ENCODE results near the gene ASTL.
"Not testable (repeated sequence)": the region's sequence is repeated elsewhere in the genome, so short reads cannot be mapped to it uniquely, and the experiment has no call there.

Gene ASTL

DNA sequence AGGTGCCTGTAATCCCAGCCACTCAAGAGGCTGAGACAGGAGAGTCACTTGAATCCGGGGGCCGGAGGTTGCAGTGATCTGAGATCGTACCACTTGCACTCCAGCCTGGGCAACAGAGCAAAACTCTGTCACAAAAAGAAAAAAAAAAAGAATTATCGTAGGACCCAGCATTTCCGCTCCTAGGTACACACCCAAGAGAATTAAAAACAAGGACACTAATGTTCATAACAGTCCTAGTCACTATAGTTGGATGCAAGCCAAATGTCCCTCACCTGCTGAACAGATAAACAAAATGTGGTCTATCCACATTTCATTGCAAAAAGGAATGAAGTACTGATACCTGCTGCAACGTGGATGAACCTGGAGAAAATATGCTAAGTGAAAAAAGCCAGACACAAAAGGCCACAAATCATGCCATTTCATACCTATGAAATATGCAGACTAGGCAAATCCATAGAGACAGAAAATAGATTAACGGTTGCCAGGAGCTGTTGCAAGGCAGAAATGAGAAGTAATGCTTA lies 43.1 kb downstream of the ASTL start:
- DNase-seq: no peak

DNA sequence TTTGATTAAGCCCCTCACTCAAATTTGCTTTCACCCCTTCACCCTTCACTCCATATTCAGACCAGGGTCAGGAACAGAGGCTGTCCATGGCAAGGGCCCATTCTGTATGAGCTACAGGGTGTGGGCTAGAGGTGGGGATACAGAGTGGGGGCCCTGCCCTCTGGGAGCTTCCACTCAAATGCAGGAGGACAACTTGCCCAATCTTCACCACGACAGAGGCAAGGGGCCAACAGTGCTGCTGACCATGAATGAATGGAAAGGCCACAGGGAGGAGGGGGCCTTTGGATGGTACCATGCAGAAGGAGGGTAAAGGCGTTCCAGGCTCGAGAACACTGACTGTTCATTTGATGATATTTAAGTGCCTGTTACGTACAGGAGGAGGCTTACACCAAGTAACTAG lies 44.8 kb downstream of the ASTL start:
- DNase-seq: no peak

DNA sequence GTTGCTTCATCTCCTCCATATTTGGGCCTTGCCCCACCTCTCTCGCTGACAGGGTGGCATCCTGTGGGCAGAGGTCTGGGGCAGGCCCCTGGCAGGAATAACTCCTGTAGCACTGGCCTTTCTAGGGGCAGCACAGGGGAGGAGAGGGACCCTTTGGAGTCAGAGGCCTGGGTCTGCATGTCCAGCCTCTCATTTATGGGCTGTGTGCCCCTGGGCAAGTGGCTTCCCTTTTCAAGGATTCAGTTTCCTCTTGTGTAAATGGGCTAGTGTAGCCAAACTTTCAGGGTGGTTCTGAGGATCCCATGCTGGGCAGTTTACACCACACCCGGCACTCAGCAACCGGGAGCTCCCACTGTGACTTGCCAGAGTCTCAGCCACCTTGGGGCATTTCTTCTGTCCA lies 45.4 kb downstream of the ASTL start:
- no peak for DNase-seq

DNA sequence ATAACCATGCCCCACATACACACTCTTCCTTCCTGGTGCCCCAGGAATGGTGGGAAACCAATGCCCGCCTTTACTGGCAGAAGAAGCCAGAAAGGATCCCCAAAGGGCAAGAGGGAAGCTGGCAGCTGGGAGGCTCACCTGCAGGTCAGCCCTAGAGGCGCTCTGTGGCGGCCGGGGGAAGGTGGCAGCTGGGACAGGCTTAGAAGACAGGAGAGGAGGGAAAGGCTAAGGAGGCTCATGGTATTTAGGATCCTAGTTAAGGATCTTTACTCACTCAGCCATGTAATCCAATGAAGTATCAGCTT lies 45.8 kb downstream of the ASTL start:
- DNase-seq: no peak

DNA sequence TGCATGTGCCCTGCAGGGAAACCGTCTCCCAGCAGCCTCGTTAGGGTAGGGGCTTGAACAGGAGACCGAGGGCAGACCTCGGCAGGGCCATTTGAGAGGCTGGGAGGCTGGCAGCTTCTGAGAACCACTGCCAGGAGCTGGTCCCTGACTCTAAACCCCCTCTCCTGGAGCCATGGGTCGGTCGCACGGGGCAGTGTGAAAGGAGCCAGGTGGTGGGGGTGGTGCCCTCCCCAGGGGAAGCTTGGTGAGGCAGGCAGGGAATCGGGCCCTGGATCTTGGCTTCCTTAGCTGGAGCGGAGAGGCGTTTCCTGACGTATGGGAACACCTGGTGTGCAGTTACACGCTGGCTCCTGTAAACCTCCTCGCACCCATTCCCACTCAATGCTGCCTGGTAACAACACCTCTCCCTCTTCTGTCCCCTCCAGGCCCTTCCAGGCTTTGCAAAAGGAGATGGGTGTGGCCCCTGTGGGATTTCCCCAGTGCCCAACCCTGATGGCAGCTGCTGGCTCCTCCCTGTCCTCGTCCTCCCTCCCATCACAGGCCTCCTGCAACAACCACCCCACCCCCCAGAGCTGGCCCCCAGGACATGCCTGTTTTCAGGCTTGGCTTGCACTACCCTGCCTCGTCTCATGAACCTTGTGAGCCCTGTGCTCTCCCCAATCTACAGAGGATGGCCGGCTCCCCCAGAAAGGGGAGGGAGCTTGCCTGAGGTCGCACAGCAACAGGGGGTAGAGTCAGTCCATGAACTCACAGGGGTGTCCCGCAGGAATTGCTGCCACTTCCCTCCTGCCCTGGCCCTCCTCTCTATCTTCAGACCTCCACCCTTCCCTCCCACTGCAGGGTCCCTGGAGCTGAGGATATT lies 46.4 kb downstream of the ASTL start:
- no peak for DNase-seq

DNA sequence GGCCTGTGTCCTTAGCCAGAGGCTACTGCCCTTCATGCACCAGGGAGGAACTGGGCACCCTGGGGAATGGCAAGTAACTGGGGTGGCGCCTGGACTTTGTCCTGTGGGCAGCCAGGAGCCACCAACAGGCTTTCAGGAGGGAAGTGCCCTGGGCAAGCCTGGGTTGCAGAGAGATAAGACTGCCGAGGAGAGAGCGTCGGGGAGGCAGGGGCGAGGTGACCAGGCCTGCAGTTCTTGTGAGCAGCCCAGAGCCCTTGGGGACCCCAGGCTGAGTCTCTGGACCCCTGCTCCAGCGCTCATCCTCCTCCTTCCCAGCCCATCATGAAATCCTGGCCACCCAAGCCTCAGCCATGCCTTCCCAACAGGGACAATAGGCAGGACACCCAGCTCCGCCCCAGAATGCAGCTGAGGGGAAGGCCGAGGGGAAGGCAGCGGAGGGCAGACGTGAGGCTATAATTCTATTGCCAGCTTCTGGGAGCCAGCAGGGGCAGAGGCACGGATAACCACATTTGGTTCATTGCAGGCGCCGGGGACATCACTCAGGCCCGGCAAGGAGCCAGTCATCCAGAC lies 47.1 kb downstream of the ASTL start:
- no peak for DNase-seq

DNA sequence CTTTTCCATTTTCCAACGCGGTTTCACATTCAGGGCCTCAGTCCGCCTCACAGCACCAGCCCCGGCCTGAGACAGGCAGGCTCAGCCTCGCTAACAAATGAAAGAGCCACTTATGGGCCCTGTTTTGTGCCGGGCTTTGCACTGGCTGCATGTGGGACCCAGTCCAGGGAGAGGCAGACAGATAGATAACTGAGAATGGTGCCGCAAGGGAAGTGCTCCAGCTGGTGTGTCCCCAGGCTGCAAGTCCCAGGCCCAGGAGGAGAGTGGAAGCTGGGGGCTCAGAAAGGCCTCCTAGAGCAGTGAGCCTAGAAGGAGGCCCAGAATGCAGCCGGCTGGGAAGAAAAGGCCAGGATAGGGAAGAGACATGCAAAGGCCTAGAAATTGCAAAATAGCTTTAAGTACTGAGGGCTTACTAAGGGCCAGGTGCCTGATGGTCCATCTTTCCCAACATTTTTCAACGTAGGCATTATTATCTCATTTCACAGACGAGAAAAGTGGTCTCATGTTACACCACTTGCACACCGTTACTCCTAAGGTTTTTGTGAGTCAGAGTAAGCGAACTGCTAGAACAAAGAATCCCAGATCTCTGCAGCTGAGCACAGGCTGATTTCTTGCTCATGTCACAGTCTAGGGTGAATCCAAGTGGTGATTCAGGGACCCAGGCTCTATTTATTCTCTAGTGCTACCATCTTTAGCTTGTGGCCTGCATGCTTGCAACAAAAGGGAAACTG lies 47.9 kb downstream of the ASTL start:
- DNase-seq: no peak

DNA sequence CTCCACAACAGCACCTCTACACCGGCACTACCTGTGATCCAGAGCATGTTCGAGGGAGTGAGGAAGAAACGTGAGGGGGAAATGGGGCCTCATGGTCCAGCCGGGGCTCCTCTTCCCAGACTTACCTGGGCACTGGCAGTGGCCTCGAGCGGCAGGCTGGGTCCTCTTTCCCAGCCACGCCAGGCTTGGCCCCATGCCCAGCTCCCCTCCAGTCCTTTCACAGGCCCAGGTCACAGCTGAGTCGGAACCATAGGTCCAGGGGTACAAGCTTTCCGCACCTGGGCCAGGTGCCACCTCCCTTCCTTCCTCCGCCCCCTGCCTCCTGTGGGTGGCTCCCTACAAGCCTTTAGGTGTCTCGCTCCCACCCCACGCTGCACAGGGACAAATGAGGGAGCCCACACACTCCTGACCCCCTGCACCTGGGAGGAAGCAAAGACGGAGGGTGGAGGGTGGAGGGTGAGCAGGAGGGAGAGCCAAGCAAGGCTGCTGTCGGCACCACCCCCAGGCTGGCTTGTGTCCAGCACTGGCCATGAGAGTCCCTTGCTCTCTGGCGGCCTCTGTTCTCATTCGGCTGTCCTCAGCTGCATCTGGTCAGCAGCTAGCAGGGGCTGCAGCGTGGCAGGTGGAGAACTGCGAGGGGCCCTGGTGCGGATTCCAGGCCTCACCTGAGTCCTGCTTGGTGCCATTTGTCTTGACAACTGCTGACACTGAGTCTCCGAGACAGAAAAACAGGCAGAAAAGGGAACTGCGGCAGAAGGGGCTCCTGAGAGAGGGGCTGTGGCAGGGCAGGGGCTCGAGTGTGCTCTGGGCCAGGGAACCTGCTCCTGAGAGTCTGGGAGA lies 48.7 kb downstream of the ASTL start:
- DNase-seq: no peak

DNA sequence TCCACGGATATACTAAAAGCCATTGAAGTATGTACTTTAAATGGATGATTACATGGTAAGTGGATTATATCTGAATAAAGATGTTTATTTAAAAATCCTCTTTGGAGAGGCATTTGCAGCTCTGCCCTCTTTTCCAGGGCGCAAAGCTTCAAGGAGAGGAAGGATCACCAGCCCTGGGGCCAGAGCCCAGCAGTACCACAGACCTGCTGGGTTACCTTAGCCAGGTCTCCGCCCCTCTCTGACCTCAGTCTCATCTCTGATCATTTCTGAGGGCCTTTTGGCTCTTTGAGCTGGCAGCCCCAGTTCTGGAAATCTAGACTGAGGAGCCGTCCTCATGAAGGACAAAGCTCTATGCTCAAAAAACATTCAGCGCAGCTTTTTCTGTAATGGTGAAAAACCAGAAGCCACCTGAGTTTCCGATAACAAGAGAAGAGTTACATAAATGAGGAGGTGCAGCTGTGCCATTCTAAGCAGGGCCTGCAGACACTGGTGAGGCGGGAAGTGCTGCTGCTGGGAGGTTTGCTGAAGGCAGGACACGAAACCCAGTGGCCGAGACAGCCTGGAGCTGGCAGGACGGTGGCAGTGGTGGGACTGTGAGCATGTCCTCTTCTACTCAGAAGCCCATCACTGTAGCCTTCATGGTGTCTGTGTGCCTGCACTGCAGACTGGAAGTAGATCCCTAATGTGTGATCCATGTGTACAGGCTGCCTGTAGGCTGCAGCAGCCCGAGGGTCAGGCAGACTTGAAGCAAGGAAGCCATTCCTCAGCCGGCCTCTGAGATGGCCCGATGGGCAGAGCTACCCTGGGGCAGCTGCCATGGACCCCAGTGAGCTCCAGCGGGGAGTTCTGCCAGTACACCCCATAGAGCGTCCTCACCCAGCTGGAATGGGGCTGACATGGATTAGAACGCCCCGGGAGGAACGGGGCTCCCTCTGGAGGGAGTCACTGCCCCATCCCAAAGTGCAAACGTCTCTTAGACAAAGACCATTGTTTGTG lies 49.7 kb downstream of the ASTL start:
- no peak for DNase-seq

DNA sequence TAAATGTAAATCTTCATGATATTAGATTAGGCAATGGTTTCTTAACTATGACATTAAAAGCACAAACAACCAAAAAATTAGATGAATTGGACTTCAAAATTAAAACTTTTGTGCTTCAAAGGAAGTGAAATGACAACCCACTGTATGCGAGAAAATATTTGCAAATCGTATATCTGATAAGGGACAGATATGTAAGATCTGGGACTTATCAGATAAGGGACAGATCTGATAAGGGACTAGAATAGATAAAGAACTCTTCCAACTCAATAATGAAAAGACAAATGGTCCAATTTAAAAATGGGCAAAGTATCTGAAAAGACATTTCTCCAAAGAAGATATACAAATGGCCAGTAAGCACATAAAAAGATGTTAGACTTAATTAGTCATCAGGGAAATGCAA lies 51.2 kb downstream of the ASTL start:
- no peak for DNase-seq

DNA sequence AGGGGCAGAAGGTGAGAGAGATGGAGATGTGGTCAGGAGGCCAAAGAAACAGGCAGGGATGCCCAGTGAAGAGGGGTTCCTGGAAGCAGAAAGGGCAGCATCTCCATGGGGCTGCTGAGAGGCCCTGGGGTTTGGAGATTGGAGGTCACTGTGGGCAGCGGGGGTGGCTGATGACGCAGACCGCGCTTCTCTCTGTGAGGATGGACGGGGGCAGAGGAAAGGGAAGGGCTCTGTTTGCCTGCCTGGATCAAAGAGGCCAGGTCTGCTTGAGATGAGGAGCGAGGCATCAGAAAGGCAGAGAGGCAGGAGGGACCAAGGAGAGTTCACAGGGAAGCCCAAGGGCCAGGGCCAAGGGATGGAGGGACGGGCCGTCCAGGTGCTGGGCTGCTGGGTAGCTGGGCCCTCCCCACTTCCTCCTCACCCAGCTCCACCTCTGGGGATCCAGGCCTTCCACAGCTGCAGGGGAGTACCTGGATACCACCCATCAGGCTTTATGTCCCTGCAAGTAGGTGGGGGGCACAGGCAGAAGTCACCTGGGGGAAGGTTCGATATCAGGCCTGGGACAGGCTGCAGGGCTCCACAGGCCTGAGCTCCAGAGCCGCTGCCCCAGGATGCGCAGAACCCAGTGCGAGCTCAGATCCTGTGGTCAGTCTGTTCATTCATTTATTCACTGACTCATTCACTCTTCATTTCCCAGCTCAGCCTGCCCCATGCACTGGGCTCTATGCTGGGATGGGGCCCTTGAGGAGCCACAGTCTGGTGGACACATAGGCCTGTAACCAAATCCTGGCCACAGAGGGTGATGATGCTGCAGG lies 52.6 kb downstream of the ASTL start:
- no peak for DNase-seq

DNA sequence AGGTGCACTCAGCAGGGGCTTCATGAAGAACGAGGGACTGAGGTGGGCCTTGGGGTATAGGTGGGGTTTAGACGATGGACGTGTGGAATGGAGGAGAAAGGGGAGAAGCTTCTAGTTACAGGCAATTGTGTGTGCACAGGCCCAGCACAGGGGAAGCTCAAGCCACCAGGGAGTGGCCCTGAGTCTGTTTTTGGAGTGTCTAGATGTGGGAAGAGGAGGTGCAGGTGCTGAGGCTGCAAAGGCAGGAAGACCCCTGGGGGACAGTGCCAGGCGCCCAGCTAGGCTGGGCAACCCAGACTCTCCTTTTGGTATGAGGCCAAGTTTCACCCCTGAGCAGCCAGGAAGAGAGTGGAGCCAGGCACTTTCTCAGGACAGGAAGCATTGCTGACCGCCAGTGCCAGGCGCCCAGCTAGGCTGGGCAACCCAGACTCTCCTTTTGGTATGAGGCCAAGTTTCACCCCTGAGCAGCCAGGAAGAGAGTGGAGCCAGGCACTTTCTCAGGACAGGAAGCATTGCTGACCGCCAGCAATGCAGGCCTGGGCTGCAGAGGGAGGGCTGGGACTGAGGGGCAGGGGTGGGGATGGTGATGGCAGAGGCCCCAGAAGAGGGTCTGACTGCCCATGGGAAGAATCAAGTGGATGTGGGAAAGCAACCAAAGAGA lies 53.3 kb downstream of the ASTL start:
- not testable (repeated sequence) for DNase-seq

DNA sequence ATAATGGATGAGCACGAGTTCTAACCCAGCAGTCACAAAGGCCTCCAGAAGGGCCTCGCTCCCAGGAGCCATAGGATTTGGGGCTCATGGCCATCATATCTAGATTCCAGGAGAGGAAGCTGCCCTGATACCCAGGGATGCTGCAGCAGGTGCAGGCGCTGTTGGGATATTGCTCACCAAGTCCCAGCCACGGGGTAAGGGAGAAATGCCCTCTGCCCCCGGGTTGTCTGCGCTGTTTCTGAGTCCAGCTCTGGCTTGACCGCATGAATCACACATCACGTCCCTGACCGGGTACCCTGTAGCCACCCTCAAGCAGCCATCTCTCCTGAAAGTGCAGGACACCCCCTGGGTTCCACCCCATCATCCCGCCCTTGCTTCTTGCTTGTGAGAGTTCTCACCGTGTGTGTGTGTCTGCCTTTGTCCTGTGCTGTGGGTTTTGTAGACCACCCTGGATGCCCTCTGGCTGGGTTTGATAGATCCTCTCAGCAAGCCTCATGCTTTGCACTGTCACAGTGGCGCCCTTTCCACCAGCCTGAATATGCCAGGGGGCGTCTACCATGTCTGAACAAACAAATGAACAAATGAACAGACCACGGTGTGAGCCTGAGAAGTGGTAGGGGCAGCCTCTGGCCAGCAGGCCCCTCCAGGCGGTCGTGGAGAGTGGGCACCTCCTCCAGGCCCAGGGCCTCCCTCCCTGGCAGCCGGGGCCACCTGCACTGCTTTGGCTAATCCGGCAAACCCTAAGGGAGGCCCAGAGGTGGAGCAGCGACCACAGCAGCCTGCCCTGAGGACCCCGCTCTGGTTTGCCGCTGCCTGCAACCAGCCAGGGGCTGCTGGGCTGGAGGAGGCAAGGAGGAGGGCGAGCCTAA lies 54.1 kb downstream of the ASTL start:
- no peak for DNase-seq

DNA sequence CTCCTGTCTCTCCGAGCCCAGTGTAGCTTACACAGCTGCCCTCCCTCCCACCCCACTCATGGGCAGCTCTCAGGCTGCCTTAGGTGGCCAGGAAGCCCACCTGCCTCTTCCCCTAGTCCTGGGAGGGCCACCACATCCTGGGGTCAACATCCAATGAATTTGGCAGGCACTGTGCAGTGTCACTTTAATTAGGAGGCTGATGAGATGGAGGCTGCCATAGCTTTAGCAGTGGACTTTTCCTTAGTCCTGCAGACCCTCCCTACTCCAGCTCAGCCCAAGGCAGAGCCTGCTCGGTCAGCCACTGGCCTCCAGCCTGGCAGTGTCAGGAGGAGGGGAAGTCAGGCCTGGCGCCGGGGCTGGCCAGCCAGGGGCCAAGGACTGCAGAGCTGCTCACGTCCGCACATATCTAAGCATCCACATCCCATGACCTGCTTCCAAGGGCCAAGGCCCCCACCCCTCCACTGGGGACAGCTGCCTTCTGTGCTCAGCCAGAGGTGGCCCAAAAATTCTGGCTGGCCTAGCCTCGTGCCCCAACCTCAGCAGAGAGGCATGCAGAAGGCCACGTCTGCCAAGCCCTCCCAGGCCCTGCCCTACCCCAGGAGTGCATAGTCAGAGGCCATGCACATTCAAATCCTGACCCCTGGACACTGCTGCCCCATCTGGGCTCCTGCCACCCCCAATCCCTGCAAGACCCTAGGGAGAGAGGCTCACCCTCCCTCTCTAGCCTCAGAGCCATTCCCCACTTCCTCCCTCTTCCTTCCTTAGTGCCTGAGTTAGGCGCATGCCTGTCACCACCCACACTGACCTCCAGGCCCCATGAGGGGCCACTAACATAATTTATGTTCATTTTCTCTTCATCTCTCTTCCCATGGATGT lies 55.0 kb downstream of the ASTL start:
- DNase-seq: no peak

DNA sequence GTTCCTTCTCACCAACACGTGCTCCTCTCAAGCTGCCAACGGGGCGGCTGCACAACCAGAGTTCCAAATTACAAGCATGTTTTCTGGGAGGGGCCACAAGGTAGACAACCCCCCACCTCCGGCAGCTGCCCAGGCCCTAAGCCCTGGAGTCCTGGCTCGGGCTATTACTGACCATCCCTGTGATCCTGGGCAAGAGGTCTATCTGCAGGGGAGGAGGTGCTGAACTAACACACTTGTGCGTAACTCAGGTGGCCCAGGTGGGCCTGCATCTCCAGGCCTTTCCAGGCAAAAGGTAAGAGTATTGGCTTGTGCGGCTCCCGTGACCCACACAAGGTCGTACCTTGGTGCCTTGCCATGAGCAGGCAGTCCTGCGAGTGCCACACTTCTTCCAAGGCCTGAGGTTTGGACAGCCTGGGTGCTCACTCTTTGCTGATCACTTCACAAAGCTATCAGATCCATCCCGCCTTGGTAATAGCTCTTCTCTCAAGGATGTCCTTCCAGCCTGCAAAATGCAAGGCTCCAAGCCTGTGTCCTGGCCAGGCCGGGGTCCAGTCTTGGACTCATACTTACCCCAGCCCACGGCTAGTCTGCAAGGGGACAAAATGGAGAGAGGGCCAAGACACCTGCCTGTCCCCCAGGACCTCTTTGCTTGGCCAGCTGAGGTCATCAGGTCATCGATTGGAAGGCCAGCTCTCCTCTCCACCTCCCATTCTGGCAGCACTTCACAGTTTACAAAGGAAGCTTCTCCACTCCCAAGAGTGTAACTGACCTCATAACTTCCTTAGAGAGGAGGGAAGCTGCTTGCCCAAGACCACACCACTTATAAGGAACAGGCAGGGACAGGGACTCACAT lies 55.9 kb downstream of the ASTL start:
- DNase-seq: no peak

DNA sequence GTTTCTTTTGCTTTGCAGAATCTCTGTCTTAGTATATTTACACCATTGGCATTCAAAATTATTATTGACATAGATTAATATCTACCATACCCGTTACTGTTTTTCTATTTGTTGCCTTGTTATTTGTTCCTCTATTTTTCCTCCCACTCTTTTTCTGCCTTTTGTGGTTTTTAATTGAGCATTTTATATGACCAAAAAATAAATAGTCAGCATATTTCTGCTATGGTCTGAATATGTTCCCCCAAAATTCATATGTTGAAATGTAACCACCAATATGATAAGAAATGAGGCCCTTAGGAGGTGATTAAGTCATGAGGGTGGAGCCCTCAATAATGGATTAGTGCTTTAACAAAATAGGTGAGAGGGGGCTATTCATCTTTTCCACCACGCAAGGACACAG lies 57.3 kb downstream of the ASTL start:
- DNase-seq: no peak

DNA sequence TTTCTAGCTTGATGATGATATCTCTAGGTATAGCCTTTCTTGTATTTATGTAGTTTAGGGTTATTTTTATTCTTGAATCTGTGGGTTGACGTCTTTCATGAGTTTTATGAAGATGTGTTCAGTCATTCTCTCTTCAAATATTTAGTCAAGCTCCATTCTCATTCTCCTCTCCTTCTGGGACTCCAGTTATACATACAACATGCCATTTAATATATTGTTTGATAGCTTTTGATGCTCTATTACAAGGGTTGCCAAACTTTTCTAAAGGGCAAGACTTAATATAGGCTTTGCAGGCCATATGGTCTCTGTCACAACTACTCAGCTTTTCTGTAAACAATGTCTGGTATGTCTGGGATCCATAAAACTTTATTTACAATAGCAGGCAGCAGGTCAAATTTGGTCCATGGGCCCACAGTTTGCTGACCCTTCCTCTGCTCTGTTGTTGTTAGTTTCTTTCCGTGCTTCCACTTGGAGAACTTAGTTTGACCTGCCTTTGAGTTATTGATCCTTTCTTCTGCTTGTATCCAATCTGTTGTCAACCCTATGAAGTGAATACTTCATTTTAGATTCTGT lies 63.0 kb downstream of the ASTL start:
- no peak for DNase-seq

Data from activated naive CD4-positive, alpha-beta T cell (primary cell).